Measurements from ENCODE around the gene SLCO3A1. TPM values are rescaled to one million over a fixed set of nuclear protein-coding genes. Genes with fewer than 3 reads are reported as not detected.

Gene SLCO3A1
- total RNA-seq, 1 experiment from 2014 or later, result 9.1 TPM

DNA sequence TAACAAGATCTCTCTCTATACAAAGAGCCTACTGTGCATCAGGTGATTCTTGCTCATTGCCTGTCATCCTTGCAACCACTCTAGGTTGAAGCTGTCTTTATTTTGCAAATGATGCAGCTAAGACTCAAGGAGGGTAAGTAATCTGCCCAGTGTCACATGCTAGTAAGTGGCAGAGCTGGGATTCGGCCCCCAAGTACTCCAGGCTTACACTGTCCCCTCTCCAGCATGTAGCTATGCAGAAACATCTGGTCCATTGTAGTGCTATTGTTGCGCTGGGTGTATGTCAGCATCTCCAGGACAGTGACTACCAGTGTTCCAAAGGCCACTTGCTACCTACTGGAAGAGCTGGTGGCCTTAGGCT lies 248.9 kb downstream of the SLCO3A1 start:
- no peak overlapping the region for H3K4me3 Mint-ChIP-seq
- TF ChIP-seq, protein P1, sequence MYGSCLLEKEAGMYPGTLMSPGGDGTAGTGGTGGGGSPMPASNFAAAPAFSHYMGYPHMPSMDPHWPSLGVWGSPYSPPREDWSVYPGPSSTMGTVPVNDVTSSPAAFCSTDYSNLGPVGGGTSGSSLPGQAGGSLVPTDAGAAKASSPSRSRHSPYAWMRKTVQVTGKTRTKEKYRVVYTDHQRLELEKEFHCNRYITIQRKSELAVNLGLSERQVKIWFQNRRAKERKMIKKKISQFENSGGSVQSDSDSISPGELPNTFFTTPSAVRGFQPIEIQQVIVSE (CRISPR knock-in tag; IDR thresholded peaks at IDR 0.05; ENCODE audit: borderline replicate concordance), result no peak
- TF ChIP-seq, protein P2, sequence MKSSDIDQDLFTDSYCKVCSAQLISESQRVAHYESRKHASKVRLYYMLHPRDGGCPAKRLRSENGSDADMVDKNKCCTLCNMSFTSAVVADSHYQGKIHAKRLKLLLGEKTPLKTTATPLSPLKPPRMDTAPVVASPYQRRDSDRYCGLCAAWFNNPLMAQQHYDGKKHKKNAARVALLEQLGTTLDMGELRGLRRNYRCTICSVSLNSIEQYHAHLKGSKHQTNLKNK (CRISPR knock-in tag; IDR thresholded peaks at IDR 0.05), result no peak
- TF ChIP-seq ZNF232 (CRISPR knock-in tag; IDR thresholded peaks at IDR 0.05) (no peak), TEAD1 (CRISPR knock-in tag; IDR thresholded peaks at IDR 0.05) (no peak), GABPB1 (CRISPR knock-in tag; IDR thresholded peaks at IDR 0.05) (no peak), NFE2L1 (CRISPR knock-in tag; IDR thresholded peaks at IDR 0.05) (no peak)
- TF ChIP-seq, protein P3, sequence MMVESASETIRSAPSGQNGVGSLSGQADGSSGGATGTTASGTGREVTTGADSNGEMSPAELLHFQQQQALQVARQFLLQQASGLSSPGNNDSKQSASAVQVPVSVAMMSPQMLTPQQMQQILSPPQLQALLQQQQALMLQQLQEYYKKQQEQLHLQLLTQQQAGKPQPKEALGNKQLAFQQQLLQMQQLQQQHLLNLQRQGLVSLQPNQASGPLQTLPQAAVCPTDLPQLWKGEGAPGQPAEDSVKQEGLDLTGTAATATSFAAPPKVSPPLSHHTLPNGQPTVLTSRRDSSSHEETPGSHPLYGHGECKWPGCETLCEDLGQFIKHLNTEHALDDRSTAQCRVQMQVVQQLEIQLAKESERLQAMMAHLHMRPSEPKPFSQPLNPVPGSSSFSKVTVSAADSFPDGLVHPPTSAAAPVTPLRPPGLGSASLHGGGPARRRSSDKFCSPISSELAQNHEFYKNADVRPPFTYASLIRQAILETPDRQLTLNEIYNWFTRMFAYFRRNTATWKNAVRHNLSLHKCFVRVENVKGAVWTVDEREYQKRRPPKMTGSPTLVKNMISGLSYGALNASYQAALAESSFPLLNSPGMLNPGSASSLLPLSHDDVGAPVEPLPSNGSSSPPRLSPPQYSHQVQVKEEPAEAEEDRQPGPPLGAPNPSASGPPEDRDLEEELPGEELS (CRISPR knock-in tag; IDR thresholded peaks at IDR 0.05), result no peak
- TF ChIP-seq, protein P4, sequence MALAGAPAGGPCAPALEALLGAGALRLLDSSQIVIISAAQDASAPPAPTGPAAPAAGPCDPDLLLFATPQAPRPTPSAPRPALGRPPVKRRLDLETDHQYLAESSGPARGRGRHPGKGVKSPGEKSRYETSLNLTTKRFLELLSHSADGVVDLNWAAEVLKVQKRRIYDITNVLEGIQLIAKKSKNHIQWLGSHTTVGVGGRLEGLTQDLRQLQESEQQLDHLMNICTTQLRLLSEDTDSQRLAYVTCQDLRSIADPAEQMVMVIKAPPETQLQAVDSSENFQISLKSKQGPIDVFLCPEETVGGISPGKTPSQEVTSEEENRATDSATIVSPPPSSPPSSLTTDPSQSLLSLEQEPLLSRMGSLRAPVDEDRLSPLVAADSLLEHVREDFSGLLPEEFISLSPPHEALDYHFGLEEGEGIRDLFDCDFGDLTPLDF (CRISPR knock-in tag; IDR thresholded peaks at IDR 0.05), result no peak
- TF ChIP-seq, protein P5, sequence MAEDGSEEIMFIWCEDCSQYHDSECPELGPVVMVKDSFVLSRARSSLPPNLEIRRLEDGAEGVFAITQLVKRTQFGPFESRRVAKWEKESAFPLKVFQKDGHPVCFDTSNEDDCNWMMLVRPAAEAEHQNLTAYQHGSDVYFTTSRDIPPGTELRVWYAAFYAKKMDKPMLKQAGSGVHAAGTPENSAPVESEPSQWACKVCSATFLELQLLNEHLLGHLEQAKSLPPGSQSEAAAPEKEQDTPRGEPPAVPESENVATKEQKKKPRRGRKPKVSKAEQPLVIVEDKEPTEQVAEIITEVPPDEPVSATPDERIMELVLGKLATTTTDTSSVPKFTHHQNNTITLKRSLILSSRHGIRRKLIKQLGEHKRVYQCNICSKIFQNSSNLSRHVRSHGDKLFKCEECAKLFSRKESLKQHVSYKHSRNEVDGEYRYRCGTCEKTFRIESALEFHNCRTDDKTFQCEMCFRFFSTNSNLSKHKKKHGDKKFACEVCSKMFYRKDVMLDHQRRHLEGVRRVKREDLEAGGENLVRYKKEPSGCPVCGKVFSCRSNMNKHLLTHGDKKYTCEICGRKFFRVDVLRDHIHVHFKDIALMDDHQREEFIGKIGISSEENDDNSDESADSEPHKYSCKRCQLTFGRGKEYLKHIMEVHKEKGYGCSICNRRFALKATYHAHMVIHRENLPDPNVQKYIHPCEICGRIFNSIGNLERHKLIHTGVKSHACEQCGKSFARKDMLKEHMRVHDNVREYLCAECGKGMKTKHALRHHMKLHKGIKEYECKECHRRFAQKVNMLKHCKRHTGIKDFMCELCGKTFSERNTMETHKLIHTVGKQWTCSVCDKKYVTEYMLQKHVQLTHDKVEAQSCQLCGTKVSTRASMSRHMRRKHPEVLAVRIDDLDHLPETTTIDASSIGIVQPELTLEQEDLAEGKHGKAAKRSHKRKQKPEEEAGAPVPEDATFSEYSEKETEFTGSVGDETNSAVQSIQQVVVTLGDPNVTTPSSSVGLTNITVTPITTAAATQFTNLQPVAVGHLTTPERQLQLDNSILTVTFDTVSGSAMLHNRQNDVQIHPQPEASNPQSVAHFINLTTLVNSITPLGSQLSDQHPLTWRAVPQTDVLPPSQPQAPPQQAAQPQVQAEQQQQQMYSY (CRISPR knock-in tag; IDR thresholded peaks at IDR 0.05), result no peak
- TF ChIP-seq, protein P6, sequence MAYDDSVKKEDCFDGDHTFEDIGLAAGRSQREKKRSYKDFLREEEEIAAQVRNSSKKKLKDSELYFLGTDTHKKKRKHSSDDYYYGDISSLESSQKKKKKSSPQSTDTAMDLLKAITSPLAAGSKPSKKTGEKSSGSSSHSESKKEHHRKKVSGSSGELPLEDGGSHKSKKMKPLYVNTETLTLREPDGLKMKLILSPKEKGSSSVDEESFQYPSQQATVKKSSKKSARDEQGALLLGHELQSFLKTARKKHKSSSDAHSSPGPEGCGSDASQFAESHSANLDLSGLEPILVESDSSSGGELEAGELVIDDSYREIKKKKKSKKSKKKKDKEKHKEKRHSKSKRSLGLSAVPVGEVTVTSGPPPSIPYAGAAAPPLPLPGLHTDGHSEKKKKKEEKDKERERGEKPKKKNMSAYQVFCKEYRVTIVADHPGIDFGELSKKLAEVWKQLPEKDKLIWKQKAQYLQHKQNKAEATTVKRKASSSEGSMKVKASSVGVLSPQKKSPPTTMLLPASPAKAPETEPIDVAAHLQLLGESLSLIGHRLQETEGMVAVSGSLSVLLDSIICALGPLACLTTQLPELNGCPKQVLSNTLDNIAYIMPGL (CRISPR knock-in tag; IDR thresholded peaks at IDR 0.05), result no peak
- TF ChIP-seq, protein P7, sequence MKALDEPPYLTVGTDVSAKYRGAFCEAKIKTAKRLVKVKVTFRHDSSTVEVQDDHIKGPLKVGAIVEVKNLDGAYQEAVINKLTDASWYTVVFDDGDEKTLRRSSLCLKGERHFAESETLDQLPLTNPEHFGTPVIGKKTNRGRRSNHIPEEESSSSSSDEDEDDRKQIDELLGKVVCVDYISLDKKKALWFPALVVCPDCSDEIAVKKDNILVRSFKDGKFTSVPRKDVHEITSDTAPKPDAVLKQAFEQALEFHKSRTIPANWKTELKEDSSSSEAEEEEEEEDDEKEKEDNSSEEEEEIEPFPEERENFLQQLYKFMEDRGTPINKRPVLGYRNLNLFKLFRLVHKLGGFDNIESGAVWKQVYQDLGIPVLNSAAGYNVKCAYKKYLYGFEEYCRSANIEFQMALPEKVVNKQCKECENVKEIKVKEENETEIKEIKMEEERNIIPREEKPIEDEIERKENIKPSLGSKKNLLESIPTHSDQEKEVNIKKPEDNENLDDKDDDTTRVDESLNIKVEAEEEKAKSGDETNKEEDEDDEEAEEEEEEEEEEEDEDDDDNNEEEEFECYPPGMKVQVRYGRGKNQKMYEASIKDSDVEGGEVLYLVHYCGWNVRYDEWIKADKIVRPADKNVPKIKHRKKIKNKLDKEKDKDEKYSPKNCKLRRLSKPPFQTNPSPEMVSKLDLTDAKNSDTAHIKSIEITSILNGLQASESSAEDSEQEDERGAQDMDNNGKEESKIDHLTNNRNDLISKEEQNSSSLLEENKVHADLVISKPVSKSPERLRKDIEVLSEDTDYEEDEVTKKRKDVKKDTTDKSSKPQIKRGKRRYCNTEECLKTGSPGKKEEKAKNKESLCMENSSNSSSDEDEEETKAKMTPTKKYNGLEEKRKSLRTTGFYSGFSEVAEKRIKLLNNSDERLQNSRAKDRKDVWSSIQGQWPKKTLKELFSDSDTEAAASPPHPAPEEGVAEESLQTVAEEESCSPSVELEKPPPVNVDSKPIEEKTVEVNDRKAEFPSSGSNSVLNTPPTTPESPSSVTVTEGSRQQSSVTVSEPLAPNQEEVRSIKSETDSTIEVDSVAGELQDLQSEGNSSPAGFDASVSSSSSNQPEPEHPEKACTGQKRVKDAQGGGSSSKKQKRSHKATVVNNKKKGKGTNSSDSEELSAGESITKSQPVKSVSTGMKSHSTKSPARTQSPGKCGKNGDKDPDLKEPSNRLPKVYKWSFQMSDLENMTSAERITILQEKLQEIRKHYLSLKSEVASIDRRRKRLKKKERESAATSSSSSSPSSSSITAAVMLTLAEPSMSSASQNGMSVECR (CRISPR knock-in tag; IDR thresholded peaks at IDR 0.05; ENCODE audit: borderline replicate concordance), result no peak
- TF ChIP-seq, protein P8, sequence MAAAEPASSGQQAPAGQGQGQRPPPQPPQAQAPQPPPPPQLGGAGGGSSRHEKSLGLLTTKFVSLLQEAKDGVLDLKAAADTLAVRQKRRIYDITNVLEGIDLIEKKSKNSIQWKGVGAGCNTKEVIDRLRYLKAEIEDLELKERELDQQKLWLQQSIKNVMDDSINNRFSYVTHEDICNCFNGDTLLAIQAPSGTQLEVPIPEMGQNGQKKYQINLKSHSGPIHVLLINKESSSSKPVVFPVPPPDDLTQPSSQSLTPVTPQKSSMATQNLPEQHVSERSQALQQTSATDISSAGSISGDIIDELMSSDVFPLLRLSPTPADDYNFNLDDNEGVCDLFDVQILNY (CRISPR knock-in tag; IDR thresholded peaks at IDR 0.05), result no peak
- TF ChIP-seq, protein P9, sequence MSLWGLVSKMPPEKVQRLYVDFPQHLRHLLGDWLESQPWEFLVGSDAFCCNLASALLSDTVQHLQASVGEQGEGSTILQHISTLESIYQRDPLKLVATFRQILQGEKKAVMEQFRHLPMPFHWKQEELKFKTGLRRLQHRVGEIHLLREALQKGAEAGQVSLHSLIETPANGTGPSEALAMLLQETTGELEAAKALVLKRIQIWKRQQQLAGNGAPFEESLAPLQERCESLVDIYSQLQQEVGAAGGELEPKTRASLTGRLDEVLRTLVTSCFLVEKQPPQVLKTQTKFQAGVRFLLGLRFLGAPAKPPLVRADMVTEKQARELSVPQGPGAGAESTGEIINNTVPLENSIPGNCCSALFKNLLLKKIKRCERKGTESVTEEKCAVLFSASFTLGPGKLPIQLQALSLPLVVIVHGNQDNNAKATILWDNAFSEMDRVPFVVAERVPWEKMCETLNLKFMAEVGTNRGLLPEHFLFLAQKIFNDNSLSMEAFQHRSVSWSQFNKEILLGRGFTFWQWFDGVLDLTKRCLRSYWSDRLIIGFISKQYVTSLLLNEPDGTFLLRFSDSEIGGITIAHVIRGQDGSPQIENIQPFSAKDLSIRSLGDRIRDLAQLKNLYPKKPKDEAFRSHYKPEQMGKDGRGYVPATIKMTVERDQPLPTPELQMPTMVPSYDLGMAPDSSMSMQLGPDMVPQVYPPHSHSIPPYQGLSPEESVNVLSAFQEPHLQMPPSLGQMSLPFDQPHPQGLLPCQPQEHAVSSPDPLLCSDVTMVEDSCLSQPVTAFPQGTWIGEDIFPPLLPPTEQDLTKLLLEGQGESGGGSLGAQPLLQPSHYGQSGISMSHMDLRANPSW (CRISPR knock-in tag; conservative IDR thresholded peaks at IDR 0.05; ENCODE audit: low read depth), result no peak
- peaks cover 10% of the 10 kb centered on the region for H3K9me3 Mint-ChIP-seq
- DNase-seq (ENCODE audit: low spot score) (no peak), ATAC-seq (peak; percentile 6; the same call in 1 of the 2 replicates)
- peaks cover 55% of the 10 kb centered on the region for H3K4me1 Mint-ChIP-seq
- no peaks in the 10 kb centered on the region for H3K27me3 Mint-ChIP-seq (ENCODE audit: low read depth)
- peaks cover 11% of the 10 kb centered on the region for H3K36me3 Mint-ChIP-seq
- POLR2A ChIA-PET, result no interaction called here
- no peak overlapping the region for H3K27ac Mint-ChIP-seq
- CTCF ChIA-PET, result interaction anchor here (0.9 to 1.7 kb wide), 6 partner anchors 11 to 254 kb away, joined by 3 read pairs; no protein-coding TSS in a partner anchor
